K562 (cell line): ENCODE results near the gene LASP1. TPM values are rescaled to one million over a fixed set of nuclear protein-coding genes. Genes with fewer than 3 reads are reported as not detected.
A peak's percentile ranks its signal among the peaks of the same experiment; 100 is the strongest.

ENCODE experiments used
- BMI1 ChIP-seq: fragments of 150-350 bp; IDR thresholded peaks from 2 replicates; pipeline ENCODE4 v1.6.1; 2014; ENCODE audit warnings: low read length
- CBX3 ChIP-seq, 2 experiments: IDR thresholded peaks; 1 replicate in 1 of 2; 2 replicates in 1 of 2; pipeline ENCODE4 v1.6.1; 2012; ENCODE audit warnings: inconsistent platforms in 2 of 2, low read length in 2 of 2, borderline replicate concordance in 1 of 2, control low read depth in 1 of 2
- ELF2 ChIP-seq: fragments of 250-450 bp; sonication (Bioruptor Pico); IDR thresholded peaks from 2 replicates; pipeline ENCODE4 v1.5.0; 2021; ENCODE audit warnings: mild to moderate bottlenecking
- FIP1L1 ChIP-seq: fragments of 200-400 bp; formaldehyde crosslinking; IDR thresholded peaks from 2 replicates; pipeline ENCODE4 v1.6.1; 2018; ENCODE audit warnings: mild to moderate bottlenecking, low read depth, low read length; ENCODE audit not compliant: poor library complexity, severe bottlenecking
- FOXJ2 ChIP-seq: fragments of 200-800 bp; sonication (Bioruptor generic); IDR thresholded peaks from 2 replicates; pipeline ENCODE4 v1.6.1; 2016; ENCODE audit warnings: missing genetic modification characterization, missing compliant biosample characterization
- FOXP1 ChIP-seq: sonication (generic); formaldehyde crosslinking; IDR thresholded peaks from 2 replicates; pipeline ENCODE4 v1.8.0; 2022; ENCODE audit warnings: mild to moderate bottlenecking, missing genetic modification reagents
- MEF2D ChIP-seq: conservative IDR thresholded peaks from 2 replicates; pipeline ENCODE4 v1.6.1; 2016; ENCODE audit warnings: low read depth, missing genetic modification characterization, missing compliant biosample characterization
- MXI1 ChIP-seq: IDR thresholded peaks from 2 replicates; pipeline ENCODE4 v1.6.1; 2011; ENCODE audit warnings: low read depth, mild to moderate bottlenecking, improper control_type of control experiment, low read length
- NR0B1 ChIP-seq: fragments of 450-650 bp; IDR thresholded peaks from one replicate; pipeline ENCODE4 v1.6.1; 2018; ENCODE audit warnings: mild to moderate bottlenecking, moderate library complexity; ENCODE audit not compliant: partially characterized antibody
- RFX1 ChIP-seq: fragments of 450-650 bp; IDR thresholded peaks from 2 replicates; pipeline ENCODE4 v1.6.1; 2016; ENCODE audit warnings: mild to moderate bottlenecking, moderate library complexity
- TAF1 ChIP-seq: IDR thresholded peaks from 2 replicates; pipeline ENCODE4 v1.6.1; 2011; ENCODE audit warnings: mild to moderate bottlenecking, low read length, moderate library complexity; ENCODE audit not compliant: insufficient read depth, control insufficient read depth, severe bottlenecking; ENCODE audit errors: extremely low read depth
- ZBTB11 ChIP-seq, 3 experiments: fragments of 200-800 bp in 1 of 3; fragments of 250-450 bp in 1 of 3; fragments of 450-650 bp in 1 of 3; sonication (Bioruptor Pico) in 1 of 3; sonication (Bioruptor generic) in 1 of 3; formaldehyde crosslinking in 1 of 3; IDR thresholded peaks; 2 replicates each; pipeline versions ENCODE4 v1.6.1 to v1.8.0; 2016 to 2022; ENCODE audit warnings: mild to moderate bottlenecking in 2 of 3, missing genetic modification characterization in 2 of 3, missing compliant biosample characterization in 1 of 3, moderate library complexity in 1 of 3
- ZC3H4 ChIP-seq: sonication (generic); formaldehyde crosslinking; IDR thresholded peaks from 2 replicates; pipeline ENCODE4 v1.9.0; 2021; ENCODE audit warnings: missing genetic modification reagents, borderline replicate concordance
- ZFP36 ChIP-seq: fragments of 150-350 bp; IDR thresholded peaks from 2 replicates; pipeline ENCODE4 v1.6.1; 2018; ENCODE audit warnings: low read length, low read depth; ENCODE audit not compliant: partially characterized antibody
- ZNF695 ChIP-seq: fragments of 450-650 bp; formaldehyde crosslinking; IDR thresholded peaks from 2 replicates; pipeline ENCODE4 v1.4.0; 2020; ENCODE audit warnings: mild to moderate bottlenecking, moderate library complexity
- polyA plus RNA-seq, 8 experiments: library from polyadenylated mRNA; depleted of rRNA in 4 of 8; stranded (reverse) in 5 of 8; unstranded in 3 of 8; fragments of >200 nt; fragmentation: Nextera tagmentation in 2 of 8; fragmentation: Illumina TruSeq in 1 of 8; extraction: Ambion mirVana in 2 of 8; extraction: Trizol in 1 of 8; gene quantifications; 2 replicates each; pipeline versions ENCODE4 v1.2.1 to v1.2.3, GENCODE V29; 2011 to 2014; ENCODE audit warnings: inconsistent platforms in 1 of 8, missing spikeins in 1 of 8
- total RNA-seq, 7 experiments: library from RNA; depleted of rRNA in 6 of 7; stranded (reverse); fragments of >200 nt in 6 of 7; fragmentation: Illumina TruSeq in 2 of 7; extraction: Trizol in 2 of 7; gene quantifications; 2 replicates each; pipeline versions ENCODE4 v1.2.1 to v1.2.3, GENCODE V29; 2011 to 2021; ENCODE audit warnings: low replicate concordance in 1 of 7
- TF ChIP-seq, protein P1 (sequence below): fragments of 250-450 bp; sonication (Bioruptor Pico); IDR thresholded peaks from 2 replicates; pipeline ENCODE4 v1.5.0; 2020; ENCODE audit warnings: mild to moderate bottlenecking
- TF ChIP-seq, protein P2 (sequence below): fragments of 250-450 bp; sonication (Bioruptor Pico); IDR thresholded peaks from 2 replicates; pipeline ENCODE4 v1.4.0; 2020; ENCODE audit warnings: mild to moderate bottlenecking, moderate library complexity

Gene LASP1
- total and polyA plus RNA-seq, 9 of the 15 experiments (the other 6 are each of a cell fraction or from before 2014, with no cell fraction given), result 23.0 to 125 (median 55.3) TPM

- TF ChIP-seq NR0B1 (no peak), CBX3 (IDR thresholded peaks at IDR 0.05; ENCODE audit: borderline replicate concordance in 1 of 2, low read length in 2 of 2) (no peak), FIP1L1 (peak; percentile 94), TAF1 (peak; percentile 98), RFX1 (no peak), MEF2D (tag) (no peak), ZBTB11 (CRISPR knock-in tag; IDR thresholded peaks at IDR 0.05) (peak in 1 of 3 experiments; percentile 83; a peak in 2 of 6 replicates), MXI1 (0 out of 2 replicates have a peak, but pooled peaks have one; percentile 16), FOXP1 (CRISPR knock-in tag) (no peak), ZNF695 (CRISPR knock-in tag) (no peak), BMI1 (no peak), ZFP36 (peak; percentile 42), ZC3H4 (no peak), FOXJ2 (peak; percentile 54; the same call in 1 of the 2 replicates), ELF2 (peak; percentile 53; the same call in 1 of the 2 replicates)
- TF ChIP-seq, protein P1, sequence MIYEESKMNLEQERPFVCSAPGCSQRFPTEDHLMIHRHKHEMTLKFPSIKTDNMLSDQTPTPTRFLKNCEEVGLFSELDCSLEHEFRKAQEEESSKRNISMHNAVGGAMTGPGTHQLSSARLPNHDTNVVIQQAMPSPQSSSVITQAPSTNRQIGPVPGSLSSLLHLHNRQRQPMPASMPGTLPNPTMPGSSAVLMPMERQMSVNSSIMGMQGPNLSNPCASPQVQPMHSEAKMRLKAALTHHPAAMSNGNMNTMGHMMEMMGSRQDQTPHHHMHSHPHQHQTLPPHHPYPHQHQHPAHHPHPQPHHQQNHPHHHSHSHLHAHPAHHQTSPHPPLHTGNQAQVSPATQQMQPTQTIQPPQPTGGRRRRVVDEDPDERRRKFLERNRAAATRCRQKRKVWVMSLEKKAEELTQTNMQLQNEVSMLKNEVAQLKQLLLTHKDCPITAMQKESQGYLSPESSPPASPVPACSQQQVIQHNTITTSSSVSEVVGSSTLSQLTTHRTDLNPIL (CRISPR knock-in tag), result no peak
- TF ChIP-seq, protein P2, sequence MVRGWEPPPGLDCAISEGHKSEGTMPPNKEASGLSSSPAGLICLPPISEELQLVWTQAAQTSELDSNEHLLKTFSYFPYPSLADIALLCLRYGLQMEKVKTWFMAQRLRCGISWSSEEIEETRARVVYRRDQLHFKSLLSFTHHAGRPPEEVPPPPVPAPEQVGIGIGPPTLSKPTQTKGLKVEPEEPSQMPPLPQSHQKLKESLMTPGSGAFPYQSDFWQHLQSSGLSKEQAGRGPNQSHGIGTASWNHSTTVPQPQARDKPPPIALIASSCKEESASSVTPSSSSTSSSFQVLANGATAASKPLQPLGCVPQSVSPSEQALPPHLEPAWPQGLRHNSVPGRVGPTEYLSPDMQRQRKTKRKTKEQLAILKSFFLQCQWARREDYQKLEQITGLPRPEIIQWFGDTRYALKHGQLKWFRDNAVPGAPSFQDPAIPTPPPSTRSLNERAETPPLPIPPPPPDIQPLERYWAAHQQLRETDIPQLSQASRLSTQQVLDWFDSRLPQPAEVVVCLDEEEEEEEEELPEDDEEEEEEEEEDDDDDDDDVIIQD, result no peak
Observed at GRCh38 chr17:38869526-38870258, at the start of gene LASP1 (continued).
